Endothelial cell of umbilical vein (primary cell): ENCODE data around the gene CAMP. TPM values are rescaled to one million over a fixed set of nuclear protein-coding genes. Genes with fewer than 3 reads are reported as not detected.
"Not testable (repeated sequence)": the region's sequence is repeated elsewhere in the genome, so short reads cannot be mapped to it uniquely, and the experiment has no call there.

Source experiments
- BruUV-seq: library from RNA; stranded (reverse); fragments of 400-500 nt; replicated peaks from 2 replicates; lab custom pipeline; 2021; lab: Mats Ljungman, UMichigan
- CTCF ChIA-PET: fragments of 300-600, 350-600 bp; sonication (Branson Sonifier 250); formaldehyde crosslinking; loops from one replicate; lab custom pipeline; 2021; ENCODE audit warnings: antibody characterized with exemption, inconsistent platforms; lab: Charles Lee
- POLR2A ChIA-PET: fragments of 300-600, 350-600 bp; sonication (Branson Sonifier 250); formaldehyde crosslinking; loops from one replicate; lab custom pipeline; 2021; ENCODE audit warnings: antibody characterized with exemption, inconsistent platforms; lab: Charles Lee
- DNase-seq: peaks from one replicate; pipeline ENCODE4 v3.0.0-alpha.2; 2011; ENCODE audit warnings: low read depth, low spot score
- FAIRE-seq: peaks from 2 replicates; lab custom pipeline; 2011; peaks lifted over from hg19 to GRCh38; lab: Jason Lieb, UNC
- H2AFZ ChIP-seq: 2 replicates; pipeline ENCODE4 v1.6.0; 2012; ENCODE audit warnings: low read depth, low read length, control low read depth, inconsistent platforms
- H3K27ac ChIP-seq: 2 replicates; pipeline ENCODE4 v1.5.1; 2011; ENCODE audit warnings: low read depth, mild to moderate bottlenecking, control low read depth, low read length, moderate library complexity; ENCODE audit not compliant: insufficient read depth
- H3K27me3 ChIP-seq, 2 experiments: 2 replicates each; pipeline versions ENCODE4 v1.6.0 to v1.6.1; 2011; ENCODE audit warnings: low read length in 2 of 2, mixed read lengths in 1 of 2; ENCODE audit not compliant: control insufficient read depth in 2 of 2, insufficient read depth in 2 of 2
- H3K36me3 ChIP-seq, 2 experiments: 2 replicates in 1 of 2; 3 replicates in 1 of 2; pipeline ENCODE4 v1.5.1; 2011; ENCODE audit warnings: low read length in 2 of 2, mild to moderate bottlenecking in 1 of 2, moderate library complexity in 1 of 2; ENCODE audit not compliant: control insufficient read depth in 2 of 2, insufficient read depth in 2 of 2; ENCODE audit errors: extremely low read depth in 1 of 2
- H3K4me1 ChIP-seq: 3 replicates; pipeline ENCODE4 v1.5.1; 2011; ENCODE audit warnings: mild to moderate bottlenecking, low read length; ENCODE audit not compliant: control insufficient read depth, insufficient read depth; ENCODE audit errors: extremely low read depth
- H3K4me2 ChIP-seq: 2 replicates; pipeline ENCODE4 v1.6.1; 2011; ENCODE audit warnings: low read length, control low read depth, mixed read lengths; ENCODE audit not compliant: insufficient read depth
- H3K4me3 ChIP-seq, 3 experiments: fragments of 200-600 bp in 1 of 3; sonication (generic), shearing (Covaris generic) in 1 of 3; replicated peaks in 1 of 3; 2 replicates each; pipeline ENCODE4 v1.5.1; 2011 to 2016; ENCODE audit warnings: control low read depth in 3 of 3, low read length in 3 of 3, mild to moderate bottlenecking in 2 of 3, inconsistent platforms in 1 of 3, low read depth in 1 of 3, moderate library complexity in 1 of 3; ENCODE audit not compliant: insufficient read depth in 1 of 3
- H3K79me2 ChIP-seq: 2 replicates; pipeline ENCODE4 v1.6.0; 2012; ENCODE audit warnings: low read length, inconsistent platforms; ENCODE audit not compliant: control insufficient read depth, insufficient read depth
- H3K9ac ChIP-seq: replicated peaks from 2 replicates; pipeline ENCODE3; 2011; ENCODE audit warnings: low read length, control low read depth; ENCODE audit not compliant: insufficient read depth; ENCODE audit errors: extremely low read depth
- H3K9me1 ChIP-seq: replicated peaks from 3 replicates; pipeline ENCODE4 v1.6.0; 2011; ENCODE audit warnings: mild to moderate bottlenecking, low read length; ENCODE audit not compliant: control insufficient read depth, insufficient read depth; ENCODE audit errors: extremely low read depth
- H3K9me3 ChIP-seq: replicated peaks from 2 replicates; pipeline ENCODE4 v1.5.1; 2012; ENCODE audit warnings: low read length, inconsistent platforms; ENCODE audit not compliant: control insufficient read depth, insufficient read depth
- H4K20me1 ChIP-seq: replicated peaks from 2 replicates; pipeline ENCODE3; 2011; ENCODE audit warnings: mild to moderate bottlenecking, low read length; ENCODE audit not compliant: control insufficient read depth, insufficient read depth; ENCODE audit errors: extremely low read depth
- EZH2 ChIP-seq: IDR thresholded peaks from 2 replicates; pipeline ENCODE4 v1.6.1; 2012; ENCODE audit warnings: borderline replicate concordance, low read depth, mild to moderate bottlenecking, moderate library complexity, low read length, inconsistent platforms; ENCODE audit not compliant: severe bottlenecking
- FOS ChIP-seq: IDR thresholded peaks from 2 replicates; pipeline ENCODE4 v1.6.1; 2011; ENCODE audit warnings: mild to moderate bottlenecking, low read length, moderate library complexity, borderline replicate concordance; ENCODE audit not compliant: insufficient read depth
- GATA2 ChIP-seq: IDR thresholded peaks from 2 replicates; pipeline ENCODE4 v1.7.0; 2011; ENCODE audit warnings: low read depth, mild to moderate bottlenecking, moderate library complexity, mixed read lengths, low read length; ENCODE audit not compliant: insufficient read length, insufficient read depth
- JUN ChIP-seq: IDR thresholded peaks from 2 replicates; pipeline ENCODE4 v1.6.1; 2011; ENCODE audit warnings: borderline replicate concordance, low read depth; ENCODE audit not compliant: insufficient read length, insufficient read depth
- MYC ChIP-seq: IDR thresholded peaks from one replicate; pipeline ENCODE4 v1.6.1; 2011; ENCODE audit warnings: mild to moderate bottlenecking, low read depth, low read length
- POLR2A ChIP-seq: IDR thresholded peaks from 2 replicates; pipeline ENCODE4 v1.6.1; 2012; ENCODE audit warnings: low read depth, mild to moderate bottlenecking, control low read depth, low read length
- POLR2AphosphoS5 ChIP-seq: IDR thresholded peaks from 2 replicates; pipeline ENCODE4 v1.6.1; 2012; ENCODE audit warnings: low read depth, mild to moderate bottlenecking, control low read depth, low read length, moderate library complexity; ENCODE audit not compliant: insufficient read depth
- dilution Hi-C: fragments of 300-500 bp; cut with MboI; formaldehyde crosslinking; loops from one replicate; pipeline ENCODE4 v1.15.0; 2019; ENCODE audit warnings: low sequenced_read_pairs; ENCODE audit not compliant: extremely low pct_ligation_motif_present
- intact Hi-C: fragments of 100-400 bp; cut with micrococcal nuclease; formaldehyde crosslinking; loops from one replicate; pipeline ENCODE4 v1.10.0; 2022
- polyA plus RNA-seq, 4 experiments: library from polyadenylated mRNA; depleted of rRNA in 3 of 4; stranded (reverse) in 3 of 4; unstranded in 1 of 4; fragments of >200 nt; gene quantifications; 2 replicates each; pipeline versions ENCODE4 v1.2.1 to v1.2.3, GENCODE V29; 2011 to 2012; ENCODE audit warnings: missing spikeins in 1 of 4
- total RNA-seq: library from RNA; stranded (reverse); gene quantifications from 2 replicates; pipeline ENCODE4 v1.2.3, GENCODE V29; 2021
- TF ChIP-seq, protein P1 (sequence below), 2 donors: IDR thresholded peaks; 1 replicate in 1 of 2; 2 replicates in 1 of 2; pipeline ENCODE4 v1.5.1; 2011; ENCODE audit warnings: low read length in 2 of 2, mild to moderate bottlenecking in 2 of 2, moderate library complexity in 2 of 2, control low read depth in 1 of 2, inconsistent platforms in 1 of 2, low read depth in 1 of 2; ENCODE audit not compliant: insufficient read depth in 1 of 2; ENCODE audit errors: extremely low read depth in 1 of 2
- TF ChIP-seq, protein P2 (sequence below): IDR thresholded peaks from 2 replicates; pipeline ENCODE4 v1.6.1; 2011; ENCODE audit not compliant: insufficient read depth, insufficient read length

CAMP gene
- total and polyA plus RNA-seq, 2 donors (not counting 3 experiments of a cell fraction or from before 2014, with no cell fraction given), result not detected

- Histone ChIP-seq H3K27me3 (no peaks in the 10 kb centered on the region), H3K9ac (no peak overlapping the region), H3K79me2 (no peaks in the 10 kb centered on the region), H4K20me1 (no peaks in the 10 kb centered on the region), H3K36me3 (no peaks in the 10 kb centered on the region), H3K27ac (no peak overlapping the region), H3K4me2 (no peak overlapping the region), H3K4me1 (no peaks in the 10 kb centered on the region), H3K9me1 (no peaks in the 10 kb centered on the region), H3K4me3 (no peak overlapping the region), H3K9me3 (no peaks in the 10 kb centered on the region), H2AFZ (no peak overlapping the region)
- ChIA-PET CTCF (interaction anchor here (0.6 to 1.5 kb wide), 4 partner anchors 10 to 227 kb away, joined by 3 to 10 read pairs (median 4); no protein-coding TSS in a partner anchor), POLR2A (no interaction called here)
- dilution Hi-C loops, result no loop called here
- no peak for DNase-seq
- intact Hi-C loops, result no loop called here
- BruUV-seq, result no TSS peak
- FAIRE-seq, result no peak
- TF ChIP-seq GATA2 (no peak), JUN (no peak), POLR2A (no peak), FOS (no peak), EZH2 (no peak), POLR2AphosphoS5 (no peak), MYC (no peak)
- TF ChIP-seq, protein P1, sequence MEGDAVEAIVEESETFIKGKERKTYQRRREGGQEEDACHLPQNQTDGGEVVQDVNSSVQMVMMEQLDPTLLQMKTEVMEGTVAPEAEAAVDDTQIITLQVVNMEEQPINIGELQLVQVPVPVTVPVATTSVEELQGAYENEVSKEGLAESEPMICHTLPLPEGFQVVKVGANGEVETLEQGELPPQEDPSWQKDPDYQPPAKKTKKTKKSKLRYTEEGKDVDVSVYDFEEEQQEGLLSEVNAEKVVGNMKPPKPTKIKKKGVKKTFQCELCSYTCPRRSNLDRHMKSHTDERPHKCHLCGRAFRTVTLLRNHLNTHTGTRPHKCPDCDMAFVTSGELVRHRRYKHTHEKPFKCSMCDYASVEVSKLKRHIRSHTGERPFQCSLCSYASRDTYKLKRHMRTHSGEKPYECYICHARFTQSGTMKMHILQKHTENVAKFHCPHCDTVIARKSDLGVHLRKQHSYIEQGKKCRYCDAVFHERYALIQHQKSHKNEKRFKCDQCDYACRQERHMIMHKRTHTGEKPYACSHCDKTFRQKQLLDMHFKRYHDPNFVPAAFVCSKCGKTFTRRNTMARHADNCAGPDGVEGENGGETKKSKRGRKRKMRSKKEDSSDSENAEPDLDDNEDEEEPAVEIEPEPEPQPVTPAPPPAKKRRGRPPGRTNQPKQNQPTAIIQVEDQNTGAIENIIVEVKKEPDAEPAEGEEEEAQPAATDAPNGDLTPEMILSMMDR (IDR thresholded peaks at IDR 0.05; ENCODE audit: extremely low read depth in 1 of 2, insufficient read depth in 1 of 2, low read depth in 1 of 2, low read length in 2 of 2), result no peak
- TF ChIP-seq, protein P2, sequence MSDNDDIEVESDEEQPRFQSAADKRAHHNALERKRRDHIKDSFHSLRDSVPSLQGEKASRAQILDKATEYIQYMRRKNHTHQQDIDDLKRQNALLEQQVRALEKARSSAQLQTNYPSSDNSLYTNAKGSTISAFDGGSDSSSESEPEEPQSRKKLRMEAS, result no peak
Measured at GRCh38 chr3:48209445-48209844, 13.8 kb upstream of the CAMP start.

- H3K27ac ChIP-seq, intact Hi-C loops, H3K9me1 ChIP-seq, POLR2A ChIA-PET, BruUV-seq, dilution Hi-C loops, DNase-seq, H3K4me1 ChIP-seq, H3K36me3 ChIP-seq, FAIRE-seq, H3K27me3 ChIP-seq, H3K9ac ChIP-seq, H3K79me2 ChIP-seq, H3K9me3 ChIP-seq, H4K20me1 ChIP-seq, H2AFZ ChIP-seq, H3K4me3 ChIP-seq, H3K4me2 ChIP-seq: not testable (repeated sequence)
- CTCF ChIA-PET, result interaction anchor here (1.5 kb wide), 1 partner anchor 11 kb away, joined by 3 read pairs; no protein-coding TSS in a partner anchor
Measured at GRCh38 chr3:48210534-48210933, 12.8 kb upstream of the CAMP start.

DNA sequence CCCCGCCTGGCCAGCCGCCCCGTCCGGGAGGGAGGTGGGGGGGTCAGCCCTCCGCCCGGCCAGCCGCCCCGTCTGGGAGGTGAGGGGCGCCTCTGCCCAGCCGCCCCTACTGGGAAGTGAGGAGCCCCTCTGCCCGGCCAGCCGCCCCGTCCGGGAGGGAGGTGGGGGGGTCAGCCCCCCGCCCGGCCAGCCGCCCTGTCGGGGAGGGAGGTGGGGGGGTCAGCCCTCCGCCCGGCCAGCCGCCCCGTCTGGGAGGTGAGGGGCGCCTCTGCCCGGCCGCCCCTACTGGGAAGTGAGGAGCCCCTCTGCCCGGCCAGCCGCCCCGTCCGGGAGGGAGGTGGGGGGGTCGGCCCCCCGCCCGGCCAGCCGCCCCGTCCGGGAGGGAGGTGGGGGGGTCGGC, 11.5 kb upstream of the CAMP start:
- dilution Hi-C loops, H3K79me2 ChIP-seq, H3K9me3 ChIP-seq, H2AFZ ChIP-seq, H3K4me3 ChIP-seq, H4K20me1 ChIP-seq, intact Hi-C loops, H3K9ac ChIP-seq, CTCF ChIA-PET, H3K4me1 ChIP-seq, H3K36me3 ChIP-seq, BruUV-seq, H3K9me1 ChIP-seq, H3K27ac ChIP-seq, H3K27me3 ChIP-seq, H3K4me2 ChIP-seq, FAIRE-seq, DNase-seq, POLR2A ChIA-PET: not testable (repeated sequence)
